Measurements from ENCODE around the gene MCC. TPM values are rescaled to one million over a fixed set of nuclear protein-coding genes. Genes with fewer than 3 reads are reported as not detected.

Gene MCC
- total and polyA plus RNA-seq, 2 donors (not counting 1 experiment from before 2014, with no cell fraction given): 0.09 to 0.32 TPM

DNA sequence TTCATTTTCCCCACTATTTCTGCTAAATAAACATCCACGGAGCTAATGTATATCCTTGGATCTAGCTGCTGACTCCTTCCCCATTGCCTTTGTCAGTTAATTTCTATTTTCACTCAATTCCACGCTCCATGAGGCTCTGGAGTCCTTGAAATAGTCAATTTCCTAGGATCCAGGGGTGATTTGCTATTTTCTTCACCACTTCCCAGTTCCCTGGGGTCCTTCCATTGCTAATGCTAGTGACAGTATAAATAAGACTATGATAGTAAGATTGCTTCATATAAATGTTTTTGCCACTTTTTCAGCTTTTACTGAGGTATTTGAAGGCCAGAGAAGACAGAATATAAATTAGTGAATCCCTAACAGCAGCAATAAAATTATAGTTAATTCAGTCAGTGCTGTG, 66.6 kb downstream of the MCC start:
- Mint-ChIP-seq H3K27ac (no peak overlapping the region), H3K4me3 (no peak overlapping the region), H3K27me3 (peaks cover 15% of the 10 kb centered on the region), H3K4me1 (no peaks in the 10 kb centered on the region), H3K9me3 (ENCODE audit: insufficient read depth) (no peaks in the 10 kb centered on the region)
- H3K4me1 ChIP-seq (ENCODE audit: control insufficient read depth in 2 of 2, insufficient read depth in 2 of 2, low read length in 2 of 2): no peaks in the 10 kb centered on the region
- H3K27me3 ChIP-seq (replicated peaks in 1 of 4; ENCODE audit: control extremely low read depth in 1 of 4, control insufficient read depth in 3 of 4, insufficient read depth in 4 of 4, low read length in 3 of 4): peaks cover 0 to 4% (median 1%) of the 10 kb centered on the region in 4 experiments
- no peak overlapping the region for H3K9ac ChIP-seq (ENCODE audit: low read length)
- DNase-seq (no peak), ATAC-seq (ENCODE audit: low read depth) (no peak)
- TF ChIP-seq EZH2 (IDR thresholded peaks at IDR 0.05; ENCODE audit: borderline replicate concordance, insufficient read depth, low read depth, low read length, poor library complexity, severe bottlenecking): no peak
- TF ChIP-seq, protein P1, sequence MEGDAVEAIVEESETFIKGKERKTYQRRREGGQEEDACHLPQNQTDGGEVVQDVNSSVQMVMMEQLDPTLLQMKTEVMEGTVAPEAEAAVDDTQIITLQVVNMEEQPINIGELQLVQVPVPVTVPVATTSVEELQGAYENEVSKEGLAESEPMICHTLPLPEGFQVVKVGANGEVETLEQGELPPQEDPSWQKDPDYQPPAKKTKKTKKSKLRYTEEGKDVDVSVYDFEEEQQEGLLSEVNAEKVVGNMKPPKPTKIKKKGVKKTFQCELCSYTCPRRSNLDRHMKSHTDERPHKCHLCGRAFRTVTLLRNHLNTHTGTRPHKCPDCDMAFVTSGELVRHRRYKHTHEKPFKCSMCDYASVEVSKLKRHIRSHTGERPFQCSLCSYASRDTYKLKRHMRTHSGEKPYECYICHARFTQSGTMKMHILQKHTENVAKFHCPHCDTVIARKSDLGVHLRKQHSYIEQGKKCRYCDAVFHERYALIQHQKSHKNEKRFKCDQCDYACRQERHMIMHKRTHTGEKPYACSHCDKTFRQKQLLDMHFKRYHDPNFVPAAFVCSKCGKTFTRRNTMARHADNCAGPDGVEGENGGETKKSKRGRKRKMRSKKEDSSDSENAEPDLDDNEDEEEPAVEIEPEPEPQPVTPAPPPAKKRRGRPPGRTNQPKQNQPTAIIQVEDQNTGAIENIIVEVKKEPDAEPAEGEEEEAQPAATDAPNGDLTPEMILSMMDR (IDR thresholded peaks at IDR 0.05): no peak
- no peaks in the 10 kb centered on the region for H3K36me3 ChIP-seq (replicated peaks in 1 of 2; ENCODE audit: control extremely low read depth in 1 of 2, control insufficient read depth in 1 of 2, extremely low read depth in 1 of 2, insufficient read depth in 2 of 2, low read length in 1 of 2)
- 100% methylated on average over 1 of the region's 2 CpGs for WGBS (ENCODE audit: insufficient coverage)
- no peak overlapping the region for H3K4me3 ChIP-seq (ENCODE audit: control extremely low read depth in 1 of 5, extremely low read depth in 1 of 5, insufficient read depth in 1 of 5, low read depth in 2 of 5, low read length in 4 of 5)
- no peaks in the 10 kb centered on the region for H4K20me1 ChIP-seq (ENCODE audit: control insufficient read depth, insufficient read depth, low read length, poor library complexity, severe bottlenecking)
- ChIA-PET POLR2A (no interaction called here), CTCF (interaction anchor here (0.7 kb wide), 1 partner anchor 426 kb away, joined by 5 read pairs; no protein-coding TSS in a partner anchor)
- no peak overlapping the region for H2AFZ ChIP-seq (ENCODE audit: insufficient read depth, low read depth, low read length, poor library complexity, severe bottlenecking)
- intact Hi-C loops (cut with micrococcal nuclease): no loop called here
- no peaks in the 10 kb centered on the region for H3K9me3 ChIP-seq (ENCODE audit: control extremely low read depth in 1 of 3, control insufficient read depth in 2 of 3, insufficient read depth in 1 of 3, low read length in 2 of 3)
- H3K27ac ChIP-seq (ENCODE audit: low read length in 2 of 2): no peak overlapping the region
- no peaks in the 10 kb centered on the region for H3K79me2 ChIP-seq (ENCODE audit: control insufficient read depth, insufficient read depth, low read length)
- H3K4me2 ChIP-seq (replicated peaks; ENCODE audit: low read depth, low read length, poor library complexity, severe bottlenecking): no peak overlapping the region

DNA sequence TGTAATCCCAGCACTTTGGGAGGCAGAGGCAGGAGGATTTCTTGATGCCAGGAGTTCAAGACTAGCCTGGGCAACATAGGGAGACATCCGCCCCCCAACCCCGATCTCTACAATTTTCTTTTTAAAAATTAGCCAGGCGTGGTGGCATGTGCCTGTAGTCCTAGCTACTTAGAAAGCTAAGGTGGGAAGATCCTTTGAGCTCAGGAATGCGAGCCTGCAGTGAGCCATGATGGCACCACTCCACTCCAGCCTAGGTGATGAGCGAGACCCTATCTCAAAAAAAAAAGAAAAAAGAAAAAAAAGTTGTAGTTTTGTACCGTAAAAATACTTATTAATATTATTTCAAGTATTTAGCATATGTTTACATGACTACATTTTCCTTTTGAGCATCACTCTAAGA, 82.7 kb downstream of the MCC start:
- Histone ChIP-seq H3K27ac (ENCODE audit: low read length in 2 of 2) (no peak overlapping the region), H3K4me3 (ENCODE audit: control extremely low read depth in 1 of 5, extremely low read depth in 1 of 5, insufficient read depth in 1 of 5, low read depth in 2 of 5, low read length in 4 of 5) (no peak overlapping the region), H3K4me1 (ENCODE audit: control insufficient read depth in 2 of 2, insufficient read depth in 2 of 2, low read length in 2 of 2) (no peaks in the 10 kb centered on the region), H3K36me3 (replicated peaks in 1 of 2; ENCODE audit: control extremely low read depth in 1 of 2, control insufficient read depth in 1 of 2, extremely low read depth in 1 of 2, insufficient read depth in 2 of 2, low read length in 1 of 2) (no peaks in the 10 kb centered on the region), H3K9ac (ENCODE audit: low read length) (no peak overlapping the region), H3K4me2 (replicated peaks; ENCODE audit: low read depth, low read length, poor library complexity, severe bottlenecking) (no peak overlapping the region), H4K20me1 (ENCODE audit: control insufficient read depth, insufficient read depth, low read length, poor library complexity, severe bottlenecking) (no peaks in the 10 kb centered on the region), H3K9me3 (ENCODE audit: control extremely low read depth in 1 of 3, control insufficient read depth in 2 of 3, insufficient read depth in 1 of 3, low read length in 2 of 3) (peaks cover 0 to 1% (median 0%) of the 10 kb centered on the region in 3 donors), H3K79me2 (ENCODE audit: control insufficient read depth, insufficient read depth, low read length) (no peaks in the 10 kb centered on the region), H3K27me3 (replicated peaks in 1 of 4; ENCODE audit: control extremely low read depth in 1 of 4, control insufficient read depth in 3 of 4, insufficient read depth in 4 of 4, low read length in 3 of 4) (peaks cover 0 to 3% (median under 1%) of the 10 kb centered on the region in 4 experiments), H2AFZ (ENCODE audit: insufficient read depth, low read depth, low read length, poor library complexity, severe bottlenecking) (no peak overlapping the region)
- H3K27me3 Mint-ChIP-seq: peaks cover 7% of the 10 kb centered on the region
- TF ChIP-seq EZH2 (IDR thresholded peaks at IDR 0.05; ENCODE audit: borderline replicate concordance, insufficient read depth, low read depth, low read length, poor library complexity, severe bottlenecking): no peak
- TF ChIP-seq, protein P1 (IDR thresholded peaks at IDR 0.05): no peak
- no peak overlapping the region for H3K4me3 Mint-ChIP-seq
- POLR2A ChIA-PET: no interaction called here
- no peak overlapping the region for H3K27ac Mint-ChIP-seq
- CTCF ChIA-PET: no interaction called here
- H3K4me1 Mint-ChIP-seq: no peaks in the 10 kb centered on the region
- H3K9me3 Mint-ChIP-seq (ENCODE audit: insufficient read depth): no peaks in the 10 kb centered on the region
- WGBS (ENCODE audit: insufficient coverage): 60% methylated on average over 1 of the region's 6 CpGs
- DNase-seq: no peak
- intact Hi-C loops (cut with micrococcal nuclease): no loop called here
- no peak for ATAC-seq (ENCODE audit: low read depth)

Measured in B cell (primary cell).